GM23248 (cell line): ENCODE measurements around the gene ARL6IP4.

Source experiments
- EZH2 ChIP-seq: fragments of 200-600 bp; sonication (generic); IDR thresholded peaks from 2 replicates; pipeline ENCODE4 v1.6.1; 2018; ENCODE audit warnings: antibody characterized with exemption, mild to moderate bottlenecking; ENCODE audit not compliant: insufficient read depth, poor library complexity, severe bottlenecking
- EZH2phosphoT487 ChIP-seq: fragments of 200-600 bp; sonication (generic); IDR thresholded peaks from 2 replicates; pipeline ENCODE4 v1.6.1; 2018; ENCODE audit warnings: antibody characterized with exemption, moderate library complexity, mild to moderate bottlenecking, low read depth; ENCODE audit not compliant: insufficient read depth

- TF ChIP-seq EZH2 (no peak), EZH2phosphoT487 (no peak)
These were observed 636 bp upstream of the ARL6IP4 start for GRCh38 chr12:122979908-122980182.
